GM23248 (cell line): ENCODE measurements around the gene AKAP10.

Experiments used
- EZH2 ChIP-seq: fragments of 200-600 bp; sonication (generic); IDR thresholded peaks from 2 replicates; pipeline ENCODE4 v1.6.1; 2018; ENCODE audit warnings: antibody characterized with exemption, mild to moderate bottlenecking; ENCODE audit not compliant: insufficient read depth, poor library complexity, severe bottlenecking
- EZH2phosphoT487 ChIP-seq: fragments of 200-600 bp; sonication (generic); IDR thresholded peaks from 2 replicates; pipeline ENCODE4 v1.6.1; 2018; ENCODE audit warnings: antibody characterized with exemption, moderate library complexity, mild to moderate bottlenecking, low read depth; ENCODE audit not compliant: insufficient read depth

- TF ChIP-seq EZH2phosphoT487 (no peak), EZH2 (no peak)
Observed at GRCh38 chr17:19978209-19978802, 678 bp upstream of the AKAP10 start.
